Suprapubic skin (tissue), 3 donors: ENCODE data around the gene RAB11B.

Experiments used
- CTCF ChIP-seq, 2 donors: fragments of 200-600 bp in 1 of 2; fragments of 450-650 bp in 1 of 2; sonication (generic) in 1 of 2; IDR thresholded peaks; one replicate each; pipeline ENCODE4 v1.5.1; 2016 to 2019; ENCODE audit warnings: antibody characterized with exemption in 2 of 2, mild to moderate bottlenecking in 1 of 2, moderate library complexity in 1 of 2
- POLR2AphosphoS5 ChIP-seq, 3 donors: sonication (generic); formaldehyde crosslinking; IDR thresholded peaks; one replicate each; pipeline ENCODE4 v1.6.1; 2017; ENCODE audit warnings: antibody characterized with exemption in 3 of 3

- TF ChIP-seq POLR2AphosphoS5 (IDR thresholded peaks at IDR 0.05) = no peak
- TF ChIP-seq CTCF (IDR thresholded peaks at IDR 0.05) = no peak
Measured at GRCh38 chr19:8343483-8343844, 46.7 kb upstream of the RAB11B start.
